Astrocyte (in vitro differentiated cells and primary cell): ENCODE measurements around the gene LRRIQ1. TPM values are rescaled to one million over a fixed set of nuclear protein-coding genes. Genes with fewer than 3 reads are reported as not detected.
"Not testable (repeated sequence)": the region's sequence is repeated elsewhere in the genome, so short reads cannot be mapped to it uniquely, and the experiment has no call there.

ENCODE experiments used
- DNase-seq: peaks from one replicate; pipeline ENCODE4 v3.0.0-alpha.2; 2010; ENCODE audit warnings: low read depth
- FAIRE-seq: peaks from 2 replicates; lab custom pipeline; 2011; peaks lifted over from hg19 to GRCh38; lab: Jason Lieb, UNC
- H2AFZ ChIP-seq: 2 replicates; pipeline ENCODE4 v1.6.0; 2012; ENCODE audit warnings: low read depth, low read length, inconsistent platforms
- H3K27ac ChIP-seq: 2 replicates; pipeline ENCODE4 v1.5.1; 2011; ENCODE audit warnings: low read depth, low read length, inconsistent platforms
- H3K27me3 ChIP-seq: 2 replicates; pipeline ENCODE4 v1.6.0; 2011; ENCODE audit warnings: low read length, inconsistent platforms; ENCODE audit not compliant: insufficient read depth
- H3K36me3 ChIP-seq: 2 replicates; pipeline ENCODE4 v1.5.1; 2011; ENCODE audit warnings: low read length, inconsistent platforms; ENCODE audit not compliant: insufficient read depth
- H3K4me1 ChIP-seq: 2 replicates; pipeline ENCODE4 v1.5.1; 2011; ENCODE audit warnings: low read length, inconsistent platforms; ENCODE audit not compliant: insufficient read depth
- H3K4me2 ChIP-seq: 2 replicates; pipeline ENCODE4 v1.6.0; 2012; ENCODE audit warnings: low read length, inconsistent platforms
- H3K4me3 ChIP-seq: 2 replicates; pipeline ENCODE4 v1.5.1; 2011; ENCODE audit warnings: low read depth, mild to moderate bottlenecking, low read length, inconsistent platforms; ENCODE audit not compliant: insufficient read depth
- H3K79me2 ChIP-seq: 2 replicates; pipeline ENCODE4 v1.6.0; 2012; ENCODE audit warnings: mild to moderate bottlenecking, low read length, inconsistent platforms; ENCODE audit not compliant: insufficient read depth
- H3K9ac ChIP-seq: 2 replicates; pipeline ENCODE4 v1.6.0; 2012; ENCODE audit warnings: mild to moderate bottlenecking, low read length, inconsistent platforms
- H3K9me3 ChIP-seq: 2 replicates; pipeline ENCODE4 v1.5.1; 2012; ENCODE audit warnings: low read depth, mild to moderate bottlenecking, low read length, inconsistent platforms; ENCODE audit not compliant: insufficient read depth
- H4K20me1 ChIP-seq: 2 replicates; pipeline ENCODE4 v1.6.0; 2012; ENCODE audit warnings: low read length, inconsistent platforms; ENCODE audit not compliant: insufficient read depth
- H3K27ac Mint-ChIP-seq: one replicate; pipeline ENCODE4 v1.8.0; 2021; ENCODE audit warnings: mild to moderate bottlenecking, mixed read lengths; ENCODE audit not compliant: unreplicated experiment
- H3K27me3 Mint-ChIP-seq: one replicate; pipeline ENCODE4 v1.8.0; 2021; ENCODE audit warnings: low read depth, mixed read lengths; ENCODE audit not compliant: unreplicated experiment
- H3K36me3 Mint-ChIP-seq: one replicate; pipeline ENCODE4 v1.8.0; 2021; ENCODE audit warnings: low read depth, mixed read lengths; ENCODE audit not compliant: unreplicated experiment
- H3K4me1 Mint-ChIP-seq: one replicate; pipeline ENCODE4 v1.8.0; 2021; ENCODE audit warnings: low read depth, mixed read lengths; ENCODE audit not compliant: unreplicated experiment
- H3K4me3 Mint-ChIP-seq: one replicate; pipeline ENCODE4 v1.8.0; 2021; ENCODE audit warnings: mild to moderate bottlenecking, moderate library complexity, mixed read lengths; ENCODE audit not compliant: unreplicated experiment
- H3K9me3 Mint-ChIP-seq: one replicate; pipeline ENCODE4 v1.8.0; 2021; ENCODE audit warnings: mild to moderate bottlenecking, mixed read lengths; ENCODE audit not compliant: unreplicated experiment
- EZH2 ChIP-seq: IDR thresholded peaks from 2 replicates; pipeline ENCODE4 v1.6.1; 2012; ENCODE audit warnings: mild to moderate bottlenecking, low read length, inconsistent platforms; ENCODE audit not compliant: insufficient read depth
- total RNA-seq: library from RNA; stranded (reverse); gene quantifications from 2 replicates; pipeline ENCODE4 v1.2.1, GENCODE V29; 2021
- TF ChIP-seq, protein P1 (sequence below): IDR thresholded peaks from 2 replicates; pipeline ENCODE4 v1.5.1; 2011; ENCODE audit warnings: low read depth, mild to moderate bottlenecking, inconsistent platforms, low read length, moderate library complexity; ENCODE audit not compliant: insufficient read depth

LRRIQ1 gene
- total RNA-seq, 1 donor from 2014 or later = 1.9 TPM

DNA sequence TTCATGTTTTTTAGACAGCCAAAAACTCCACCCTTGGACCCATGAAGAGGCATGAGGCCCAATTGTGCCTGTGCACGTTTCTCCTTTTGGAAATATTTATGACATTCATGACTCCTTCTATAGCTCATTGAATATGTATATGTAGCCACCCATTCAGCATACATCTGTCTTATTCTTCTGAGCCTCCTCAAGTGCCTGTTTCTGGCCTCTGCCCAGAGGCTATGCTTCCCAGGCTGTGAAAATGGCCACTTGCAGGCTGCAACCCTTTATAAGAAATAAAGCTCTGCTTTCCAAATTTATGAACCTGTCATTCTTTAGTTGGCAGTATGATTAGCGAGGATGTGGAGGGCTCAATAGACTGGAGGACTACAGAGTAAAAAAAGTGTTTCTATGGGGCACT is 35.4 kb upstream of the LRRIQ1 start:
- no peaks in the 10 kb centered on the region for H3K4me1 ChIP-seq
- no peaks in the 10 kb centered on the region for H3K36me3 ChIP-seq
- H3K27me3 ChIP-seq = no peaks in the 10 kb centered on the region
- Mint-ChIP-seq H3K27me3 (no peaks in the 10 kb centered on the region), H3K4me1 (peaks cover 2% of the 10 kb centered on the region), H3K4me3 (no peak overlapping the region), H3K27ac (no peak overlapping the region), H3K9me3 (peaks cover 1% of the 10 kb centered on the region), H3K36me3 (no peaks in the 10 kb centered on the region)
- FAIRE-seq (no peak), DNase-seq (no peak)
- H3K27ac ChIP-seq = no peak overlapping the region
- H3K9me3 ChIP-seq = no peaks in the 10 kb centered on the region
- no peaks in the 10 kb centered on the region for H4K20me1 ChIP-seq
- H3K9ac ChIP-seq = no peak overlapping the region
- no peak overlapping the region for H3K4me2 ChIP-seq
- no peaks in the 10 kb centered on the region for H3K79me2 ChIP-seq
- no peak for TF ChIP-seq EZH2
- TF ChIP-seq, protein P1, sequence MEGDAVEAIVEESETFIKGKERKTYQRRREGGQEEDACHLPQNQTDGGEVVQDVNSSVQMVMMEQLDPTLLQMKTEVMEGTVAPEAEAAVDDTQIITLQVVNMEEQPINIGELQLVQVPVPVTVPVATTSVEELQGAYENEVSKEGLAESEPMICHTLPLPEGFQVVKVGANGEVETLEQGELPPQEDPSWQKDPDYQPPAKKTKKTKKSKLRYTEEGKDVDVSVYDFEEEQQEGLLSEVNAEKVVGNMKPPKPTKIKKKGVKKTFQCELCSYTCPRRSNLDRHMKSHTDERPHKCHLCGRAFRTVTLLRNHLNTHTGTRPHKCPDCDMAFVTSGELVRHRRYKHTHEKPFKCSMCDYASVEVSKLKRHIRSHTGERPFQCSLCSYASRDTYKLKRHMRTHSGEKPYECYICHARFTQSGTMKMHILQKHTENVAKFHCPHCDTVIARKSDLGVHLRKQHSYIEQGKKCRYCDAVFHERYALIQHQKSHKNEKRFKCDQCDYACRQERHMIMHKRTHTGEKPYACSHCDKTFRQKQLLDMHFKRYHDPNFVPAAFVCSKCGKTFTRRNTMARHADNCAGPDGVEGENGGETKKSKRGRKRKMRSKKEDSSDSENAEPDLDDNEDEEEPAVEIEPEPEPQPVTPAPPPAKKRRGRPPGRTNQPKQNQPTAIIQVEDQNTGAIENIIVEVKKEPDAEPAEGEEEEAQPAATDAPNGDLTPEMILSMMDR = no peak
- H3K4me3 ChIP-seq = no peak overlapping the region
- H2AFZ ChIP-seq = no peak overlapping the region

- H3K36me3 Mint-ChIP-seq = no peaks in the 10 kb centered on the region
These were observed 33.3 kb upstream of the LRRIQ1 start for GRCh38 chr12:85002778-85003296.

DNA sequence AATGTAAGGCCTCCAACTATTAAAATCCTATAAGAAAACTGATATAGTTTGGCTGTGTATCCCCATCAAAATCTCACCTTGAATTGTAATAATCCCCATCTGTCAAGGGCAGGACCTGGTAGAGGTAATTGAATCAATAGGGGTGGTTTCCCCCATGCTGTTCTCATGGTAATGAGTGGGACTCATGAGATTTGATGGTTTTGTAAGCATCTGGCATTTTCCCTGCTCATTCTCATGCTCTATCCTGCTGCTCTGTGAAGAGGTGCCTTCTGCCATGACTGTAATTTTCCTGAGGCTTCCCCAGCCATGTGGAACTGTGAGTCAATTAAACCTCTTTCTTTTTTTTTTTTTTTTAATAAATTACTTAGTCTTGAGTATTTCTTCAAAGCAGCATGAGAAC is 31.9 kb upstream of the LRRIQ1 start:
- no peak for FAIRE-seq
- no peak overlapping the region for H3K4me3 Mint-ChIP-seq
- no peak overlapping the region for H3K4me2 ChIP-seq
- peaks cover 1% of the 10 kb centered on the region for H3K9me3 Mint-ChIP-seq
- H3K9me3 ChIP-seq = no peaks in the 10 kb centered on the region
- no peak for DNase-seq
- no peaks in the 10 kb centered on the region for H3K36me3 Mint-ChIP-seq
- no peaks in the 10 kb centered on the region for H3K4me1 Mint-ChIP-seq
- no peak overlapping the region for H2AFZ ChIP-seq
- no peaks in the 10 kb centered on the region for H3K4me1 ChIP-seq
- no peaks in the 10 kb centered on the region for H3K27me3 ChIP-seq
- H3K9ac ChIP-seq = no peak overlapping the region
- no peak overlapping the region for H3K27ac ChIP-seq
- no peak overlapping the region for H3K27ac Mint-ChIP-seq
- no peaks in the 10 kb centered on the region for H3K27me3 Mint-ChIP-seq
- H4K20me1 ChIP-seq = no peaks in the 10 kb centered on the region
- H3K79me2 ChIP-seq = no peaks in the 10 kb centered on the region
- TF ChIP-seq, protein P1 = no peak
- no peak for TF ChIP-seq EZH2
- H3K4me3 ChIP-seq = no peak overlapping the region
- H3K36me3 ChIP-seq = no peaks in the 10 kb centered on the region

More at GRCh38 chr12:85002778-85003296, 33.3 kb upstream of the LRRIQ1 start:
- no peaks in the 10 kb centered on the region for H3K9me3 ChIP-seq
- no peaks in the 10 kb centered on the region for H4K20me1 ChIP-seq
- Mint-ChIP-seq H3K27me3 (no peaks in the 10 kb centered on the region), H3K4me1 (no peaks in the 10 kb centered on the region), H3K9me3 (peaks cover 1% of the 10 kb centered on the region), H3K4me3 (no peak overlapping the region), H3K27ac (no peak overlapping the region)
- no peak for FAIRE-seq
- no peaks in the 10 kb centered on the region for H3K4me1 ChIP-seq
- no peak overlapping the region for H2AFZ ChIP-seq
- TF ChIP-seq, protein P1 = no peak
- TF ChIP-seq EZH2 = no peak
- H3K27ac ChIP-seq = no peak overlapping the region
- no peaks in the 10 kb centered on the region for H3K36me3 ChIP-seq
- H3K27me3 ChIP-seq = no peaks in the 10 kb centered on the region
- no peak overlapping the region for H3K4me2 ChIP-seq
- no peaks in the 10 kb centered on the region for H3K79me2 ChIP-seq
- DNase-seq = no peak
- no peak overlapping the region for H3K4me3 ChIP-seq
- H3K9ac ChIP-seq = no peak overlapping the region

DNA sequence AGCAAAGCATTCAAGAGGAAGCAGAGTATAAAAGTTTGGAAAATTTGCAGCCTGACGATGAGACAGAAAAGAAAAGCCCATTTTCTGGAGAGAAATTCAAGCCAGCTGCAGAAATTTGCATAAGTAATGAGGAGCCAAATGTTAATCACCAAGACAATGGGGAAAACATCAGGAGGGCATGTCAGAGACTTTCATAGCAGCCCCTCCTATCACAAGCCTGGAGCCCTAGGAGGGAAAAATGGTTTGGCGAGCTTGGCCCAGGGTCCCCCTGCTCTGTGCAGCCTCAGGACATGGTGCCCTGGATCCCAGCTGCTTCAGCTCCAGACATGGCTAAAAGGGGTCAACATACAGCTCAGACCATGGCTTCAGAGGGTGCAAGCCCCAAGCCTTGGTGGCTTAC is 31.1 kb upstream of the LRRIQ1 start:
- not testable (repeated sequence) for H3K9me3 ChIP-seq, H3K27ac Mint-ChIP-seq, H3K4me3 Mint-ChIP-seq, H4K20me1 ChIP-seq, H3K4me2 ChIP-seq, H3K27me3 Mint-ChIP-seq, H3K36me3 ChIP-seq, FAIRE-seq, H3K27me3 ChIP-seq, H3K27ac ChIP-seq, DNase-seq, H3K9me3 Mint-ChIP-seq, H3K9ac ChIP-seq, H3K79me2 ChIP-seq, H3K4me1 Mint-ChIP-seq, H3K4me3 ChIP-seq, H3K36me3 Mint-ChIP-seq, H2AFZ ChIP-seq, H3K4me1 ChIP-seq
